ENCODE measurements around the gene COX6B2. TPM values are rescaled to one million over a fixed set of nuclear protein-coding genes. Genes with fewer than 3 reads are reported as not detected.

Gene COX6B2
- total and polyA plus RNA-seq, 2 donors (not counting 3 experiments of a cell fraction or from before 2014, with no cell fraction given): not detected

- no peak overlapping the region for H2AFZ ChIP-seq (ENCODE audit: low read depth, low read length)
- FAIRE-seq: no peak
- H3K27me3 ChIP-seq (ENCODE audit: control insufficient read depth in 2 of 2, insufficient read depth in 2 of 2, low read length in 2 of 2): peaks cover 4 to 7% of the 10 kb centered on the region in 2 experiments
- intact Hi-C loops (cut with micrococcal nuclease): no loop called here
- dilution Hi-C loops (cut with MboI; ENCODE audit: extremely low pct_ligation_motif_present, low sequenced_read_pairs): no loop called here
- H3K27ac ChIP-seq (ENCODE audit: insufficient read depth, low read depth, low read length): no peak overlapping the region
- no peaks in the 10 kb centered on the region for H3K9me1 ChIP-seq (replicated peaks; ENCODE audit: control insufficient read depth, extremely low read depth, insufficient read depth, low read length)
- ChIA-PET CTCF (no interaction called here), POLR2A (no interaction called here)
- H4K20me1 ChIP-seq (replicated peaks; ENCODE audit: control insufficient read depth, extremely low read depth, insufficient read depth, low read length): no peaks in the 10 kb centered on the region
- H3K9ac ChIP-seq (replicated peaks; ENCODE audit: extremely low read depth, insufficient read depth, low read length): no peak overlapping the region
- BruUV-seq (replicated peaks): no TSS peak
- TF ChIP-seq JUN (IDR thresholded peaks at IDR 0.05; ENCODE audit: borderline replicate concordance, insufficient read depth, insufficient read length, low read depth) (no peak), POLR2AphosphoS5 (IDR thresholded peaks at IDR 0.05; ENCODE audit: insufficient read depth, low read depth, low read length) (no peak)
- H3K79me2 ChIP-seq (ENCODE audit: control insufficient read depth, insufficient read depth, low read length): no peaks in the 10 kb centered on the region
- no peaks in the 10 kb centered on the region for H3K4me1 ChIP-seq (ENCODE audit: control insufficient read depth, extremely low read depth, insufficient read depth, low read length)
- H3K4me3 ChIP-seq (replicated peaks in 1 of 3; ENCODE audit: insufficient read depth in 1 of 3, low read depth in 1 of 3, low read length in 3 of 3): no peak overlapping the region
- no peak for DNase-seq (ENCODE audit: low read depth, low spot score)
- H3K9me3 ChIP-seq (replicated peaks; ENCODE audit: control insufficient read depth, insufficient read depth, low read length): no peaks in the 10 kb centered on the region
- peaks cover 0 to 7% of the 10 kb centered on the region in 2 experiments for H3K36me3 ChIP-seq (ENCODE audit: control insufficient read depth in 2 of 2, extremely low read depth in 1 of 2, insufficient read depth in 2 of 2, low read length in 2 of 2)
- H3K4me2 ChIP-seq (ENCODE audit: insufficient read depth, low read length): no peak overlapping the region
These were observed 7.0 kb downstream of the COX6B2 start for GRCh38 chr19:55347442-55348009.

GRCh38 chr19:55346725-55347441 lies 7.6 kb downstream of the COX6B2 start:
- ChIA-PET CTCF (no interaction called here), POLR2A (no interaction called here)

More at GRCh38 chr19:55346725-55347441, 7.6 kb downstream of the COX6B2 start:
- H3K9ac ChIP-seq (replicated peaks; ENCODE audit: extremely low read depth, insufficient read depth, low read length): no peak overlapping the region
- intact Hi-C loops (cut with micrococcal nuclease): no loop called here
- H3K9me3 ChIP-seq (replicated peaks; ENCODE audit: control insufficient read depth, insufficient read depth, low read length): no peaks in the 10 kb centered on the region
- H3K9me1 ChIP-seq (replicated peaks; ENCODE audit: control insufficient read depth, extremely low read depth, insufficient read depth, low read length): no peaks in the 10 kb centered on the region
- DNase-seq (ENCODE audit: low read depth, low spot score) (no peak), FAIRE-seq (no peak)
- no peak overlapping the region for H3K27ac ChIP-seq (ENCODE audit: insufficient read depth, low read depth, low read length)
- H3K4me2 ChIP-seq (ENCODE audit: insufficient read depth, low read length): no peak overlapping the region
- H2AFZ ChIP-seq (ENCODE audit: low read depth, low read length): no peak overlapping the region
- no peaks in the 10 kb centered on the region for H4K20me1 ChIP-seq (replicated peaks; ENCODE audit: control insufficient read depth, extremely low read depth, insufficient read depth, low read length)
- H3K4me1 ChIP-seq (ENCODE audit: control insufficient read depth, extremely low read depth, insufficient read depth, low read length): no peaks in the 10 kb centered on the region
- TF ChIP-seq POLR2AphosphoS5 (IDR thresholded peaks at IDR 0.05; ENCODE audit: insufficient read depth, low read depth, low read length) (no peak), MAX (IDR thresholded peaks at IDR 0.05; ENCODE audit: insufficient read depth, insufficient read length) (no peak), FOS (IDR thresholded peaks at IDR 0.05; ENCODE audit: borderline replicate concordance, insufficient read depth, low read length) (no peak), GATA2 (IDR thresholded peaks at IDR 0.05; ENCODE audit: insufficient read depth, insufficient read length, low read depth, low read length) (no peak)
- BruUV-seq (replicated peaks): no TSS peak
- peaks cover 0 to 7% of the 10 kb centered on the region in 2 experiments for H3K36me3 ChIP-seq (ENCODE audit: control insufficient read depth in 2 of 2, extremely low read depth in 1 of 2, insufficient read depth in 2 of 2, low read length in 2 of 2)
- H3K27me3 ChIP-seq (ENCODE audit: control insufficient read depth in 2 of 2, insufficient read depth in 2 of 2, low read length in 2 of 2): peaks cover 0 to 2% of the 10 kb centered on the region in 2 experiments
- H3K79me2 ChIP-seq (ENCODE audit: control insufficient read depth, insufficient read depth, low read length): no peaks in the 10 kb centered on the region
- no peak overlapping the region for H3K4me3 ChIP-seq (replicated peaks in 1 of 3; ENCODE audit: insufficient read depth in 1 of 3, low read depth in 1 of 3, low read length in 3 of 3)
- dilution Hi-C loops (cut with MboI; ENCODE audit: extremely low pct_ligation_motif_present, low sequenced_read_pairs): no loop called here
